Measurements from ENCODE around the gene TMEM11.

The TMEM11 gene

DNA sequence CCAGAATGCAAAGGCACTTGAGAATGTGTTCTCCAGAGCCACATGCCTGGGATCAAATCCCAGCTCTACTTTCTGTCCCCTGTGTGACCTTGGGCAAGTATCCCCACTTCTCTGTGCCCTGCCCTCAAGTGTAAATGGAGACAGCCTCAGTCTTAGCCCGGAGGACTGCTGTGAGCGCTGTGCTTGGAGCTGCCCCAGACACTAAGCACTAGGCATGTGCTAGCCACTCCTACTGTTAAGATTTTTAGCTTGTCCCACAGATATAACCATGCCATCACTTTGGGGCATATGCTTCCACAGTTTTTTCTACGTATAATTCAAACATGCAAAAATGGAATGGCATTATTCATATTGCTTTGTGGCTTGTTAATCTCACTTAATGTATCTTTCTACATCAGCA is 29.4 kb downstream of the TMEM11 start:
- DNase-seq (ENCODE audit: low read depth), result no peak

DNA sequence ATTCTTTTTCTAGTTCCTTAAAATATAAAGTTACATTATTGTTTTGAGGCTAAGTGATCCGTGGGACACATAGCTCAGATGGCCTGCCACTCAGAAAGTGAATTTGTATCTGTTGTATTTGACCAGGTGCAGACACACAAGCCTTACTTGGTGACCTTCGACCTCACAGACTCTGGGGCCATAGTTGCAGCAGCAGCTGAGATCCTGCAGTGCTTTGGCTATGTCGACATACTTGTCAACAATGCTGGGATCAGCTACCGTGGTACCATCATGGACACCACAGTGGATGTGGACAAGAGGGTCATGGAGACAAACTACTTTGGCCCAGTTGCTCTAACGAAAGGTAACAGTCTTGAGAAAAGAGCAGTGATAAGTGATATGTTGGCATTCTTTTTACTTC is 30.5 kb downstream of the TMEM11 start:
- DNase-seq (ENCODE audit: low read depth), result no peak

DNA sequence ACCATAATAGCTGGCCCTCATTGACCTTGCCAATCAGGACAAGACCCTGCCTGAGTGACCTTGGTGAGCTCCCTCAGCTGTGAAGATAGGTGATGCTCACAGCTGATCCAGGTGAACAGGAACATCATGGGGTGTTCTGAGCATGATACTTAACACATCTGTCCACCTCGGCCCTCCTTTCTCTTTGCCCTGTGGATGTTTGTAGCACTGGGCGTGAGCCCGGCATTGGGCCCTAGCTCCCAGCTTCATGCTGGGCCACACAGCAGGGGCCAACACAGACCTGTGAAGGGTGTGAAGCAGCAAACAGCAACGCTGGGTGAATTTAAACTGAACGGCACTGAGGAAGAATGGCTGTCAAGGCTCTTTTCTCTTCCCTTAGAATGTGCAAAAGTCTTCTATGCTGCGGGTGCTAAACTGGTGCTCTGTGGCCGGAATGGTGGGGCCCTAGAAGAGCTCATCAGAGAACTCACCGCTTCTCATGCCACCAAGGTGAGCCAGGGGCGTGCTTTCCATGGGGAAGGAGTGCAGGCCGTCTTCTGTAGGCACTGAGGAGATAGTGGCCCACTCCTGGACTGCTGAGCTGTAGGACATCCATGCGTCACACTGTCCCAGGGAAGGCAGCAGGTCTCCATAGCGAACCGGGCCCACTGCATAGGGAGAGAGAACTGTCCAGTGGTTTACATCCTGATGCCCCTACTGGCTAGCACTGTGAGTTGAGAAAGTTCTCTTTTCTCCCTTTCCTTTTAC is 35.9 kb downstream of the TMEM11 start:
- no peak for DNase-seq (ENCODE audit: low read depth)

DNA sequence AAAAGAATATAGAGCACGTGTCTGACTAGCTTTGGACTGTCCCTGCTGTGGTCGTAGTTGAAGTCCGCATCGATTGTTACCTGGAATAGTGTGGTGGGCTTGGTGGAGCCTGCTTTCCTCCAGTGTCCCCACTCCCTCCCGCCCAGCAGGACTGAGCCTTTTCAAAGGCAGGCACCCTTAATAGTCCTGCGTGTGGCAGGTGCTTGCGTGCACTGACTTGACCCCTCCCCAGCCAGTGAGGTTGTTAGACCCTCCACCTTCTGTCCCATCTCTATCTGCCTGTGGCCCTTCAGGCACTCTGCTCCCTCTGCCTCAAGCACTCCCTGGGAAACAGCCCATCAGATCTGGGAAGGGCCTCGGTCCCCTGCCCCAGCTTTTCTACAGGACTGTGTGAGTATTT is 36.6 kb downstream of the TMEM11 start:
- no peak for DNase-seq (ENCODE audit: low read depth)

DNA sequence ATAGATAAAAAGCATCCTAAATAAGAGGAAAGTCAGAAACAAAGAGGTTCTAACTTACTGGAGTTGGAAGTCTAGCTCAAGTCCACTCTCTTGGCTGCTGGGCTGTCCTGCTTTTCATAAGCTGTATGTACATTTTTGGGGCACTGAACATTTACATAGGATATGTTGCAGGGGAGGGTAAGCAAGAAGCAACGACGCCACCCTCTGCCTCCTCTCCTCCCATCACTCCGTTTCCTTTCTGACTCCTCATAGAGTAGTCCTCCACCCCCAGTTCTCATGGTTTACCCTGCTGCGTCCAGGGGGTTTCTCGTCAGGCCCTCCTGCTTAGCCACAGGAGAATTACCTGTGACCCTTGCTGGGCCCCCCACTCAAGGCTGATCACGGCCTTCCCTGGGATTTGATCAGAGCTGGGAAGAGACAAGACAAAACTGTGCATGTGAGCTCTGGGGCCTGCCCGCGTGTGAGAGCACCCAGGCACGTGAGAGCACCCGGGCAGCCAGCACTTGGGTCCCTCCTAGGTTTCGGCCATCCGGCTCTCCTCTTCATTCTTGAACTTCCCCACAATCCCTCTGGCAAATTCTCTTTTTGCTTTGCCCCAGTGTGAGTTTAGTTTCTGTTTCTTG is 37.1 kb downstream of the TMEM11 start:
- no peak for DNase-seq (ENCODE audit: low read depth)

DNA sequence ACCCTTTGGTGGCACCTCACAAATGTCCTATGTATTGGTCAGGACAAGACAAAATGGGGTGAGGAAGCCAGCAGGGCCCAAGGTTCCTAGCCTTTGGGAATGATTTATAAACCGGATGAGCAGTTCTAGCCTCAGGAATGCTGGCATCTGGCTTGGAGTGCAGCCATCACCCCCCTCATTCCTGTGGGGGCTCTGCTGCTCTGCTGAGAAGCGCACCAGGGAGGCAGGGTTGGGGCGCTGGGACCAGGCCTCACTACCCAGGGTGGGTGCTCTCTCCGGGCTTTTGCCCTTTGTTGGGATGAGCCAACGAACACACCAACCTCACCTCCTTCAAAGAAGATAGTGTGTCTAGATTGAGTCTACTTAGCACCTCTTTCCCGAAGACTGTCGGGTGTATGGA is 39.2 kb downstream of the TMEM11 start:
- no peak for DNase-seq (ENCODE audit: low read depth)

DNA sequence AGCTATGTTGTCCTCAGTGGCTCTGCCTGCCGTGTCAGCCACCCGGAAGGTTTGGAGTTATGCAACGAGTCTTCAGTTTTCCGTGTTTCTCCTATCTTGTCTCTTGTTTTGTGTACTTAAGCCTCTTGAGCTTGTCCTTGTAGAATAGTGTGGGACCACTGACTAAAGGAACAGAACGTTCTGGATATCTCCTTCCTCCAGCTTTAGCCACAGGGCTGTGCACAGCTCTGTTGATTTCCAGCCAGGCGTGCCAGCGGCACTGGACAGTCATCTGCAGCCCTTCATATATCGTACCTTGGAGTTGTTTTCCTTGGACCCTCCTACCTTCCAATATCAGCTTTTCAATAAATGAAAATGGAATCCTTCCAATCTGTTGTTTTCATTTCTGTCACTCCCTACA is 39.8 kb downstream of the TMEM11 start:
- no peak for DNase-seq (ENCODE audit: low read depth)

DNA sequence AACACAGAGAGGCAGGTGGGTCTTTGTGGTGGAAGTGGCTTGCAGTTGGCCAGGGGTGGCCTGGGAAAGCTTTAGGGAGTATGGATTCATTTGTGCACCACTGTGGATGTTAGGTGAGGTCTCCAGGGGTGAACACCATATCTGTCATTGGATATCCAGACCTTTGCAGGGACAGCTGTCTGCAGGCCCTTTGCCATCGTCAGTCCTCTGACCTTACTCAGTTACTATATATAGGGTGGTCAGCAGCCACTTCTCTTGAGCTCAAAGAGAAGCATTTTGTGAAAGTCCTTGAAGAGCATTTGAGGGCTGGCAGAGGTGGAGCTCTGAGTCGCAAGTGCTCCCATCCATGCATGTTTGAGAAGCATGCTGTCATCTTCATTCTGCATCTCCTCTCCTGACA is 40.4 kb downstream of the TMEM11 start:
- DNase-seq (ENCODE audit: low read depth), result no peak

DNA sequence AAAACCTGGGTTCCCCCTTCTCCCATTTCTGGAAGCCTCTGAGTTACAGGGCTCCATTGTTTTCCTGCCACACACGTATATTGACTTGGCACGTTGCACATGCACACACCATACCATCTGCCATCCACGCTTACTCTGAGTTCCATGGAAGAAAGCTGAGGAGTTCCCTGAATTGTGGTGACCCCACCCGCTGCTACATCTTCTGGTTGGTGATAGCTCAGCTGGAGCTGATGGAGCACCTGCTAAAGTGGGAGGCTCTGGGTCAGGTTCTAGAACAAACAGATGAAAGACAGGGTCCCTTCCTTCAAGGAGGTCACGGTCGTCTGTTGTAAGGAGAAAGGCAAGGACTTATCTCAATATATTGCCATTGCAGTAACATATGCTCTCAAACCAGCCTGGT is 41.1 kb downstream of the TMEM11 start:
- no peak for DNase-seq (ENCODE audit: low read depth)

DNA sequence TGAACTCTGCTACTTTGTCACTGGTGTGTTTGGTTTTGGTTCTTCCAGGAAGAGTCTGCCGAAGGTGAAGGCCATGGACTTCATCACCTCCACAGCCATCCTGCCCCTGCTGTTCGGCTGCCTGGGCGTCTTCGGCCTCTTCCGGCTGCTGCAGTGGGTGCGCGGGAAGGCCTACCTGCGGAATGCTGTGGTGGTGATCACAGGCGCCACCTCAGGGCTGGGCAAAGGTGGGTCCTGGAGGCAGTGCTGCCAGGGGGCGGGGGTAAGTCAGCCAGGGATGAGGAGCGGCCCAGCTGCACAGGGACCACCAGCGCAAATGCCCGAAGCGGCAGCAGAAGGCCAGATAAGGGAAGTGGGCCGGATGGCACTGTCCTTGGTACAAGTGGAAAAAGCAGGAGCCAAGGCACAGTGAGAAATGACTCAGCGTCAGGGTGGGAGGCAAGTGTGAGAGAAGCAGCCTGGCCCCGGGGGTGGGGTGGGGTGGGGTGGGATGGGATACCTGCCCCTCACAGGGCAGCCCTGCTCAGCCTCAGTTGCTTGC is 41.9 kb downstream of the TMEM11 start:
- DNase-seq (ENCODE audit: low read depth), result no peak

DNA sequence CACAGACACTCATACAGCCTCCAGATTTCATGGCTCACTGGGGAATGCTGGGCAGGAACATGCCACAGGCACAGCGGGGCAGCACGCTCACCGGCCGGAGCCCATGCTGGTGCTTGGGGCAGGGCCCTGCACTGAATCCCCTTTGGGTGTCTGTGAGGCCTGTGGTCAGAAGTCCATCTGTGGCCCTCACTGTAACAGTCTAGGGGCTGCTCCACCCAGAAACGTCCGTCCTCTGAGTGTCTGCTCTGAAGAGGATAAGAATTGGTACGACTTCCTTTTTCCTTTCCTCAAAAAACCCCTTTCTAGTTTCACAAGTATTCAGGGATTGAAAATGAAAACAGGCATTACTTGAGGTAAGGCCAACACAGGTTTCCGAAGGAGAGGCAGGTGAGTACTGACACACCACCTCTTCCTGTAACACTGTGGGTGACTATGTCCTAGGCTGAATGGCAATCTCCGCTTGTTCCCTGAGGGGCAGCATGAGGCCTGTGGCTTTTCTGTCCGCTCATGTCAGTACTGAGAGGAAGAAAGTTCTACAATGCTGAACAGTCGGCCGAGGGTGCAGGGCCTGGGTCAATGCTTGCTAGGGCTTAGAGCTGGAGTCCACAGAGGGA is 42.5 kb downstream of the TMEM11 start:
- no peak for DNase-seq (ENCODE audit: low read depth)

DNA sequence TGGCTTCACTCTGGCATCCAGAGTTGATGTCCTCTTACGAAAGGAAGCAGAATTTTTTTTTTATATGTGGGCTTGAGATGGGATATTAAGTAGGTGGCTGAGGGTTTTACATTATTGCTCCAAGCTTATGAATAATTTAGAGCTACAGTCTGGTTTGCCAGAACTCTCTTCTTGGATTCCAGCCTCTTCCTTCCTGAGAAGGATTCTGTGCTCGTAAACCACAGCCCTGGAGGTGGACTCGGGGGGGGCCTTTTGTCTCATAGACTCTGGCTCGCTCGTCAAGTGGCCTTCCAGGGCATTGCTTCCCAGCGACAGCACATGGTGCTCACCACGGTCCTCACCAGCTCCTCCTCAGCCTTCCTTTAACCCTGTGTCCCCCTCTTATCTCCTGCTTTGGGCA is 43.2 kb downstream of the TMEM11 start:
- DNase-seq (ENCODE audit: low read depth), result no peak

DNA sequence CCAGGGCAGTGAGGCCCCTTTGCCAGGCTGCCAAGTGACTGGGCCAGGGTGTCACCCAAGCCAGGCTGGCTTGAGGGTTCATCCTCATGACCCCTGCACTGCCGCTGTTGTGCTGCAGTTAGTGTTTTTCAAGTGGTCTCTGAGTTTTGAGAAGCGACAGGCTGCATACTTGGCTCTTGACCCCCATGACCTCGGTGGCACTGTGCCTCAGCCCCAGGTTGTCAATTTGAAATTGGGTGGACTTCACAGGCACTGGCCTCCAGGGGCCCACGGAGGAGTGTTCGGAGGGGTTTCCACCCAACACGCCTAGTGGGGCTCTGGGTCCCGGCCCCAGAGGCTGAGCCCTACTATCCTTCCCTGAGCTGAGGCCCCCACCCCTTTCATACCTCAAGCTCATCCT is 44.5 kb downstream of the TMEM11 start:
- no peak for DNase-seq (ENCODE audit: low read depth)

DNA sequence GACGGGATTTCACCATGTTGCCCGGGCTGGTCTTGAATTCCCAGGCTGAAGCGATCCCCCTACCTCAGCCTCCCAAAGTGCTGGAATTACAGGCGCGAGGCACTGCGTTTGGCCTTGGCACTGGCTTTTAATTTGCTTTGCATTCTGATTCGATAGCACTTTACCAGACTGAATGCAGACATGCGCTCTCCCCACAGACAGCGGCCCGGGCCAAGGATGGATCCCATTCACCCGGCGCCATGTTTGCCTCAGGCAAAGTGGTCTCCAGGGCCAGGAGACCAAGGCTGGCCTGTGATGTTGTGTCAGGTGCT is 45.5 kb downstream of the TMEM11 start:
- DNase-seq (ENCODE audit: low read depth), result no peak

DNA sequence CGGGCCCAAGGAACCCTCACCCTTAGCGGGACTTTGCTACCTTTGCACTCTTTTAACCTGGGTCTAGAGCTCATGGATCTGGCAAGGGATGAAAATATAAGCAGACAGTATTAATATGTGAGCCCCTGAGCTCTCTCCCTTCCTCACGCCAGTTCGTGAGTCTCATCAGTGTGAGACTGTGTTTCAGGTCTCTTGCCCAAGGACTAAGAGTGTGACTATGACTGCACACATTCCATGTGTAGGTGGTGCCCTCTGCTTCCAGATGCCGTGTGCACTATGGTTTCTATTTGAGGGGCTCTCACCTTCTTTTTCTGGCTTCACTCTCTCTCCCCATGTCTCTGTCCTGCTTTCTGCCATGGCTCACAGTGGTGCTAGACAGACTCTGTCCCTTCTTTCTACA is 46.7 kb downstream of the TMEM11 start:
- DNase-seq (ENCODE audit: low read depth), result no peak

DNA sequence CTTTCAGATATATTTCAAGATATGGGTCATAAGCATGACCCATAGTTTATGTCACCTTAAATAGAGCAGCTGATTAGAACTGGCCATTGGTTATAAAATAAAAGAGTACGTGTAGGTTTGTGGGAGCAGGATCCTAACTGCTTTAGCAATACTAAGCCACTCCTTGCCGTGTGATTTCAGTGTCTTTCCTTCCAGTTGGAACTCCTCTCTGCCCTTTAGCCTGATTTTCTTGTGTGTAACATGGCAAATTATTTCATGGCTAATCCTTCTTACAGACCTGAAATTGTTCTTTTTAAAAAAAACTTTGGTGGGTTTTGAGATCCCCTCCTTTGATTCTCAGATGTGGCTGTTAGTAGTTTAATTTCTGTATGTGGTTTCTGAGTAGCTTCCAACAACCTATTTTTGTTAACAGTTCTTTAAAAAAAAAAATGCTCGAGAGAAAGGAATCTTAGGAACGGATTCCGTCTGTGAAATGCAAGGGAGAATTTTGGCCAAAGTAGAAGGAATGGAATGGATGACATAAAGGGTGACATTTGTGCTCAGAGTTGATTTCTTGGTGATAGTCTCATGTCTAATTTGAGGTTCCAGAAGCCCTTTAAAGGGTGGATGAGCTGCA is 47.3 kb downstream of the TMEM11 start:
- no peak for DNase-seq (ENCODE audit: low read depth)

DNA sequence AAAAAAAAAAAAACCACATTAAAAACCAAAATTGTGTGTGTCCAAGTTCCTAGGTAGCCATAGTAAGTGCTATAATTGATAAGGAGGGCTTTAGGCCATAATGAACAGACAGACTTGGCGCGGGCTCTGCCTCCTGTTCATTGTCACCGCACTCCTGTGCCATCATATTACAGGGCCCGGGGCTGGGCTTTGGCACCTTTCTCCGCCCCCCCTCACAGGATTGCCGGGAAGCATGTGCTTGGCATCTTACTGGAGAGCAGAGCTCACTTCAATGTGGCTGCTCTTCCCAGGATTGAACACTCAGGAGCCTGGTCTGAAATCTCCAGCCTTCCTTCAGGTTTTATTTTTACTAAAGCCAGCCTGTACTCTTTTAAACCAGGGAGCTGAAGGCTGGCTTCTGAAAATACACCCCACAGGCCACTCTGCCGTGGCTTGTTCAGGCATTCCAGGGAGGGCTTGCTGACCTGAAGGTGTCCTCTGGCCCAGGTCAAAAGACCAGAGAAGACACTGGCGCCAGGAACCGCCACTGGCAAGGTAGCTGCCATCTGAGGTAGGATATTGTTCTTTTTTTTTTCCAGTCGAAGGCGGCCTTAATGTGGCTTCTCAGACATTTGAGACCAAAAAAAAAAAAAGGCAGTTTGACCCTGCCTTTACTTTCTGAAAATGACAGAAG is 47.9 kb downstream of the TMEM11 start:
- DNase-seq (ENCODE audit: low read depth), result no peak

DNA sequence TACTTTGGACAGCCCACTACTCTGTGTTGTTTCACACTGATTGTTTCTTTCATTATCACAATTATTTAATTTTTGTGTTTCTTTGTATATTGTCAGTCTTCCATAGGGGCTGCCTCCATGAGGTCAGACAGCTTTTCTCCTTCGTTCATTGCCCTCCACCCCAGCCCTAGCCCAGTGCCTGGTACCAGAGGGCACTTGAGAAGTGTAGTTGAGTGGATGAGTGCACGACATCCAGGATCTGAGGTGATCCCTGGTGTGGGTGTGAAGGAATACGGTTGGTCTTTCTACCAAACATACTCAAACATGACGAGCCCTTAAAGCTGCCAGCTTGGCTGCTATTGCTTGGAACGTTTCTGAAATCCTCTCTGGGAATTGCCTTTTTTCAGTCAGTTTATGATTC is 49.3 kb downstream of the TMEM11 start:
- no peak for DNase-seq (ENCODE audit: low read depth)

DNA sequence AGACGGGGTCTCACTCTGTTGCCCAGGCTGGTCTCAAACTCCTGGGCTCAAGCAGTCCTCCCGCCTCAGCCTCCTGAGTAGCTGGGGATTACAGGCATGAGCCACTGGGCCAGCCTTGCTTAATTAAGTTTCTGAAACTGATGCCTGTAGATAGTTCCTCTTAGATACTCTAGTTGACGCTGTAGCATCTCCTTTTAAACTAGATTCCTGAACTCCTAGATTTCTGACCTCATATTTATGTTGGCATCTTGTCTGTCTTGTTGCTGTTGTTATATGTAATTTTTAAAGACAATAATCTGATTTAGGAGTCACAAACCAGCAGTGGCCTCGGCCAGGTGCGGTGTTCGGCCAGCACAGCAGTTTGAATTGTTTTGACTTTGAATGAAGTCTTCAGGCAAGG is 49.7 kb downstream of the TMEM11 start:
- no peak for DNase-seq (ENCODE audit: low read depth)

DNA sequence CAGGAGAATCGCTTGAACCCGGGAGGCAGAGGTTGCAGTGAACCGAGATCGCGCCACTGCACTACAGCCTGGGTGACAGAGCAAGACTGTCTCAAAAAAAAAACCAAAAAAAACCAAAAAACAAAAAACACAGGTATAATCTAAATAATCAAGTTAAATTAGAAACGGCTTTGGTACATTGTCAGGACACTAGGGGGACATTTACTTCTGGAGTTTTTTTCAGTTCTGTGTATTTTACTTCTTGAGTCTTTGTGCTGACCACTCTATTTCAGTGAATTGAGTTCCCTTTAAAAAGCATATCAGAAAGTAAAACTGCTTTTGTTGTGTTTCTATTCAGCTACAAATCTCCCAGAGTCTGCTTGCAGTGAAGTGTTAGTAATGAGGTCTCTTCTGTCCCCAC is 50.9 kb downstream of the TMEM11 start:
- DNase-seq (ENCODE audit: low read depth), result no peak

DNA sequence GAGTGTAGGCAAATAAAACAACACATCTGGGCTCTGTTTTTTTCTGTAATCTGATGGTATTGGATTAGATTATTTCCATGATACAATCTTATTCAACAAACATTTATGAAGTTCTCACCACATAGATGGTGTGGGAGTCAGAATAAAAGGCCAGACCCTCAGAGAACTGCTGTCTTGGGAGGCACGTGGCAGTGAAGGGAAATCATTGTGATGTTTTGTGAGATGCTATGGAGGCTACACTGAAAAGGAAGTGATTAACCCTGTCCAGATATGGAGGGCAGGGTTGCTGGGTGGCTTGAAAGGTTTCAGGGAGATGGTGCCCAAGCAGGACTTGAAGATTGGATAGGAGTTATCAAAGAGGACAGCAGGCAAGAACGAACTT is 51.6 kb downstream of the TMEM11 start:
- DNase-seq (ENCODE audit: low read depth), result no peak

DNA sequence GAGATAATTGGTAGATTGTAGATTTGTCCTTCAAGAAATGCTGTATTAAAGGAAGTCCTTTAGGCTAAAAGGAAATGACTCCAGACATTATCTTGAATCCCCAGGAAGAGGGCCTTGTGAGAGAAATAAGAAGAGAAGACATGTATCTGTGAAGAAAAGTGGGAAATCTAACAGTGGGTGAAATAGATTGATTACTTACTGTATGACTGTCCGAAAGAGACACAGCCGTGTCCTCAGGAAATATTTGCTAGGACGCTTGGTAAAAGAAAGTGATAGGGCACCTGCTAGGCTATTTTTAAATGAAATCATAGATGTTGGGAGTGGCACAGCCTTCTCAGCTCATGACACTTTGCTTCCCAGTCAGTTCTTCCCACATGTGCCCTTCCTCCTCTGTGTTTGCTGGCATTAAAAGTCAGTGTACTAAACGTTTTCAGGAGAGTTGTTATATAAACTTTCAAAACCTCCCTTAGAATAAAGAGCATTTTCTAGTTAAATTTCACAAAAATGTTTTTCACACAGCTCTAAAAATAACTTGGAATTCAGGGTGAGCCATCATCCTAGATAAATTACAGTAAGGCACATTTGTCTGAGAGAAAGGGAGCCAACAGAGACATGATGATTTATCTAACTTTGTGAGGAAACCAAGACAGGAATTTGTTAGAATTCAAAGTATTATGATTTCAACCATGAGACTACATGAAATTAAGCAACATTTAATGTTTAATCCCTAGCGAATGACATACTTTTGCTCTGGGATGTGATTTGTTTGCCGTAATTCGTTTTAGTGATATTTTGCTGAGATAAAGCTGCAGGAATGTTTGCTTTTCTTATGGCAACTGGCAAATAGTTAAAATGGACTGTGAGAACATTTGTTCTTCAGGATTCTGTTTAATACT is 52.2 kb downstream of the TMEM11 start:
- DNase-seq (ENCODE audit: low read depth), result no peak
